Activated gamma-delta T cell (primary cell): Measurements from ENCODE around the gene NAP1L1.

Experiments used
- DNase-seq: peaks from one replicate; lab custom pipeline; 2025; lab: John Stamatoyannopoulos, UW

Gene NAP1L1

GRCh38 chr12:76040461-76040860 is 44.0 kb downstream of the NAP1L1 start:
- no peak for DNase-seq

- DNase-seq, result no peak
These were observed 46.3 kb downstream of the NAP1L1 start for GRCh38 chr12:76038176-76038575.

GRCh38 chr12:76037130-76038103 is 47.1 kb downstream of the NAP1L1 start:
- DNase-seq, result no peak

DNA sequence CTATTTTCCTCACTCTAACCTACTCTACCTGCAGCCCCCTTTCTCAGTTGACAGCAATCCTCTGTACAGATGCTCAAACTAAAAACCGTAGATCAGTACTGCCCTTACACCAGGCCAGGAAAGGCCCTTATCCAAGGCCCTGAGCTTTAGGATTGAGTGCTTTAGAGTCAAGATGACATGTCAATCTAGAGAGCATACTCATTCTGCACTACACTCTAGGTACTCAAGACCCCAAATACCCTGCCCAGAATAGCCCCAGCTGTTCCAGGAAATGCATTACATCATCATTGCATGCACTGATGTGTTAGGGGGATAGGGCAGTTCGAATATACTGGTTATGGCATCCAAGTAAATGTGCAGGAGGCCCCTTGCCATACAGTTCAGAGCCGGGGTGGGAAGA is 49.4 kb downstream of the NAP1L1 start:
- no peak for DNase-seq

DNA sequence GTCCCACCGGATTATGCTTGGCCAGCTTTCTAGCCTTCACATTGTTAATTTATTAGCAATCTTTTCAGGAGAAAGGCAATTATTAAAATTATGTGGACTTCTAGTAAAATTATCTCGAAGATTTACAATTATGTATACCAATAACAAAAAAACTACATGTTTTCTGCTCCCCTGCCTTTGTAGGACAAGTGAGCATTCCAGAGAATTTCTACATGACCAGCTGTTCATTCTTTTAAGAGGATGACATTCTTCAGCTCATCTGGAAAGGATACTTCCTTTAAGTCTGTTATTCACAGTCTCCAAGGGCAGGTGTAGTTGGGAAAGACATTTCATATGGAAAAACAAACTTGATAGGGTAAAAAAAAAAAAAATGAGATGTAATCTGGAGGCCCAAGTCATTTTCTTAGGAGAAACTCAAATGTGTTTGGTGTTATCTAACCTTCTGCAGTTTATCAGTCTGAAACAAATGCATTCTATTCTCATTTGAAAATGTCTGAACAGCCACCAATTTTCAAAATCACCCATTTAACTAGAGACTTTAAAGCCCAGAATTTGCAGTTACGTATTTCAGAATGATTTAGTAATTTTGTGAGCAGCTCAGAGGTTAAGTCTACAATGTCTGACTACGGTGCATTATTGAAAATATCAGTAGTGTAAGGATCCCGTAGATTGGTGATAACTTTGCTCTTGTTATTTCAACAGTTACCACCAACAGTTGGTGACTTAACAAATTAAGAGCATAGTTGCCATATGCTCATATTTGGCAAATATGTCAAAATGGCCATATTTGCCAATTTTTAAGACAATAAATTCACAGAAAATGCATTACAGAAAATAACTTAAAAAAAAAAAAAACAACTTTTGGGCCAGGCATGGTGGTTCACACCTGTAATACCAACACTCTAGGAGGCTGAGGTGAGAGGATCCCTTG is 51.1 kb downstream of the NAP1L1 start:
- DNase-seq, result no peak

DNA sequence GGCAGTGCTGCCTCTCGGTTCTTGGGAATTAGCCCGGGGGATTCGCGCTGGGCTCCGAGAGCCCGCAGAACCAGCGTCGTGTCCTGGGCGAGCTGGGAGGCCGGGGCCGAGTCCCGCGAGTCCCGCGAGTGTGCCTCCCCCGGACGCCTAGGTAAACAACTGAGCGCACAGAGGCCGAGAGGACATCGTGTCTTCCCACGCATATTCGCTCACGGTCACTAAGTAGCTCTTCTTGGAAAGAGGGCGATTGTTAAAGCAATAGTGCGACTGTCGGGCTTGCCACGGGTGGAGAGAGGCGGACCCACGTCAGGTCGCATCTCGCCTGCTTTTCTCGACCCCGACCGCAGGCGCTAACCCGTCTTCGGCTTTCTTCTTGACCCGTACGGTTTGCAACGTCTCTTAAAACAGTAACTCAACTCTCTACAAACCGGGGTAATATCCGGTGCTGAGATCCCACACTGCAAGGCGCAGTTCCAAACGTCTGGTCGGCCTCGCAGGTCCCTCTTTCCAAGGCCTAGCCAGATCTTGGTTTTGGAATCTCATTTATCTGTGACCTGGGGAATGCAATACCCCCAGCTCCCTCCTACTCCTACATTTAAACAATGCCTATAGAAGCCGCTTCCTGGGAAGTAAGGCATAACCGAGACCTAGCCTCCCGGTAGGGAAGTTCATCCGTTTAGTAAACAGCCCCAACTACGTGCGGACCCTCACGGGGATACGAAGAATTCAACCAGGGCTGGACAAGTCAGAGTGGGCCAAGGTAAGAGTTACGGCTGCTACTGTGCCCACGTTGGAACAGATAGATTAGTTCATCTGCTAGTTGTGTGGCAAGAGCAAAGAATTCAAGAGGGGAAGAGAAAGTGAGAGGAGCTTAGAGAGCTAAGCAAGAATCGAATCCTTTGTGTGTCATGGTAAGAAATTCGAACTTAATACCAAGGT is 52.2 kb downstream of the NAP1L1 start:
- no peak for DNase-seq

DNA sequence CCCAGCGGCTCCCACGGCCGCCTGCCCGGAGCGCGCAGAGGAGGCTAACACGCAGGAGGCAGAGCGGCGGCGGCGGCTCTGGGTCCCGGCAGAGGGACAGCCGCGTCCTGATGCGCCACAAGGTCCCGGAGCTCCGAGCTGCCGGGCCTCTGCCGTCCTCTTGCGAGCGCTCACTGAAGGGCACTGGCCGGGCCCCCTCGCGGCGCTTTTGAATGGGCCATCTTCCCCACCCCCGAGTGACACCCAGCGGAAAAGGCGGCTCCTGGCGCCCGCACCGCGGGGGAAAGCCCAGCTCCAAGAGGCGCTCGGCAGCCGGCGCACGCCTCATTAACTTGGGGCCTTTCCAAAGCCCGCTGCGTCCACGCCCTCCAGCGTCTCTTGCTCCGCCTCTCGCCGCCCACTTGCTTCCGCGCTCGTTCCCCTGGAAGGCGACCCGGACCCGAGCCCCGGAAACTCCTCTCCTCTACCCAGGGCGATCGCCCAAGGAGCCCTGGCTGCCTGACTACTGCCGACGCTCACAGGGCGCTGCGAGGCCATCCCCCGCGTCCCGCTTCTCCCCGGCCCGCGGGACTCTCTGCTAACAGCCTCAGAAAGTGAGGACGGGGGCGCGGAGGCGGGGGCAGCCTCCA is 53.0 kb downstream of the NAP1L1 start, which contains the start of gene PHLDA1:
TSS of gene PHLDA1 (minus strand) at position 363 of the 629 bp plus-strand sequence.
- peak; percentile 91 for DNase-seq

GRCh38 chr12:76031081-76031413 is 53.4 kb downstream of the NAP1L1 start:
- no peak for DNase-seq

- peak; percentile 39 for DNase-seq
These were observed 54.0 kb downstream of the NAP1L1 start for GRCh38 chr12:76030341-76031080.

DNA sequence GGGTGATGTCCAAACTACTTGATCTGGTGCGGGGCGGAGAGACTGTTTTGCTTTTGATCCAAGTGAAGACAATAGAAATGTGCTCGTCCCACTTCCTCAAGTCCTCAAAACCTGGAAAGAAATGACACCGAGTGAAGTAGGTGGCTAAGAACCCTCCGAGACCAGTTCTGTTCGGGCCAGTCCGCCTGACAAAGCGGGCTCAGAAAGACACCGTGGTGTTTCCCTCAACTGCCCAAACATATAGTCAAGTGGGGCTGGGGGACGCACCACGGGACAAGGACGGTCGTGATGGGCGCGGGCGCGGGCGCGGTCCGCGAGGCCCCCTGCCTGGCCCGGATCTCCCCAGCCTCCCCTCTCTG is 54.5 kb downstream of the NAP1L1 start:
- DNase-seq, result no peak

GRCh38 chr12:76028571-76029277 is 55.8 kb downstream of the NAP1L1 start:
- no peak for DNase-seq

GRCh38 chr12:76026643-76027063 is 57.8 kb downstream of the NAP1L1 start:
- no peak for DNase-seq

DNA sequence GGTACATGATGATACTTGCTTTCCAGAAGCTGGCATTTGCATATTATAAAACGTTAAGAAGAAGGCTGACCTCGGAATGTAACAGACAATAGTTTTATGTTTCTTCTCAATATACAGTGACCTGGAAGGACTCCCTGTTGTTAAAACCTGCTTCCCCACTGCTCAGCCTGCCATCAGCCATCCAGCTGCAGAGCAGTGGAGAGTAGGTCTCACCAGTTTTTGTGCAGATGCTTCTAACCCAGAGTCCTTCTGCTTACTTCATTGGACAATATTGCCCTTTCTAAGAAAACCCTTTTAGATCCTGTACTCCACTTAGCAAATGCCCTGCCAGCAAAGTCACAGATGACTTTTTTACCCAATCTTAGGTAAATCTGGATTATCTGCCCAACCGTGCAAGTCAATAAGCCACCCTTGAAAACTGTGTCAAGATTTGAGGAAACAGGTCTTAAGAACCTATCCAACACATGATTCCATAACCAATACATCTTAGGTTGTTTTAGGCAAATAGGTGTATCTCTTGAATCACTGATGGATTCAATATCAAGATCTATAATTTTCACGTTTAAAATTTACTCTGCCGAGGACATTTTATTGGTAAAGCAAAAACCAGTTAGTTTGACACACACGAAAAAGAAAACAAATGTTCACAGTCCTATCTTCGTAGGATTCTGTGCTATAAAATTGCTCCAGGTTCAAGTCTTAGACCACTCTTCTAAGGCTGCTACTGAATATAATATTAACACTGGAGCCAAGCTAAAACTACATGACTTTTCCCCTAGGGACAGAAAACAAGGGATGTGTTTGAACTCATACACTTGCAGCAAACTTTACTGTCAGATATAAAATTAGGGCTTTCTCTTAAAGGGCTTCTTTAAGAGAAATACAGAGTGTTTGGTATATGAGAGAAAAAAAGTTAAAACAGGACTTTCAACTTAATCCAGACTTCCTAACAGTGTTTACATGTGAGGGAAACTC is 58.6 kb downstream of the NAP1L1 start:
- no peak for DNase-seq

DNA sequence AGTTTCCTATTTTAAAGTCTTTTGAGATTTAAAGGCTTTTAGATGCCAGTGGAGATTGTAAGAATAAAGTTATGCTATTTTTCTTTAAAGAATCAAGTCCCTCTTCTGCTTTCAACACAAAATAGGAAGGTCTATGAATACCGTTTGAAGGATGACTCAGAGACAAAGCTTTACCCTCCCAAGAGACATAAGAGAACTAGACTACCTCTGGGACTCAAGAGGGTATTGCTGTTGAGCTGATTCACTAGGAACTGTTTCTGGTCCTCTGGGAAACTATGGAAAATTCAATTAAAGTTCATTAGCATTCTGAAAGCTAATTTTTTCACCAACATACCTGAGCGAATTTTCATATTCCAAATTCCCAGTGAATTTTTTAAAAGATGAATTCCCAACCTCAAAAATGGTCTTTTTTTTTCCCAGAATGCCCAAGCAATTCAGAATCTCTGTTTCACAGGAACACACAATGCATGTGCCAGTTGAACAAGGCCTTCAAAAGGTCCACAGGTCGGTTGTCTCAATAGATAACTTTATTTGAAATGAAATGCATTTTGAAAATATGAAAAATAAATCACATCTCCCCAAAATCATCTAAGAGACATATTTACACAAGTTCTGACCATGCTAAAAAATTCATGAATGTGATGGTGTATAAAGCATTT is 59.4 kb downstream of the NAP1L1 start:
- no peak for DNase-seq

GRCh38 chr12:76024102-76024781 is 60.2 kb downstream of the NAP1L1 start:
- DNase-seq, result no peak

GRCh38 chr12:76023069-76023690 is 61.3 kb downstream of the NAP1L1 start:
- no peak for DNase-seq

- no peak for DNase-seq
These were observed 62.0 kb downstream of the NAP1L1 start for GRCh38 chr12:76022506-76022905.
